Smooth muscle cell (in vitro differentiated cells): ENCODE data around the gene VPS13C. TPM values are rescaled to one million over a fixed set of nuclear protein-coding genes. Genes with fewer than 3 reads are reported as not detected.

Experiments
- DNase-seq: peaks from one replicate; lab custom pipeline; 2025; ENCODE audit not compliant: unreplicated experiment; lab: John Stamatoyannopoulos, UW
- H2AFZ ChIP-seq: fragments of 200-600 bp; sonication (generic); 2 replicates; pipeline ENCODE4 v1.6.0; 2016; ENCODE audit warnings: antibody characterized with exemption, low read depth, mild to moderate bottlenecking
- H3F3A ChIP-seq: fragments of 200-600 bp; sonication (generic); 2 replicates; pipeline ENCODE4 v1.6.0; 2017; ENCODE audit warnings: antibody characterized with exemption, low read depth
- H3K27ac ChIP-seq: fragments of 200-600 bp; sonication (generic); 2 replicates; pipeline ENCODE4 v1.5.1; 2016; ENCODE audit warnings: low read depth, mild to moderate bottlenecking
- H3K27me3 ChIP-seq: fragments of 200-600 bp; sonication (generic); 2 replicates; pipeline ENCODE4 v1.6.1; 2016; ENCODE audit warnings: low read depth, mild to moderate bottlenecking
- H3K36me3 ChIP-seq: fragments of 200-600 bp; sonication (generic); 2 replicates; pipeline ENCODE4 v1.5.1; 2016; ENCODE audit warnings: low read depth
- H3K4me1 ChIP-seq: fragments of 200-600 bp; sonication (generic); 2 replicates; pipeline ENCODE4 v1.5.1; 2016; ENCODE audit warnings: low read depth
- H3K4me2 ChIP-seq: fragments of 200-600 bp; sonication (generic); 2 replicates; pipeline ENCODE4 v1.6.0; 2016; ENCODE audit warnings: mild to moderate bottlenecking
- H3K4me3 ChIP-seq: fragments of 200-600 bp; sonication (generic); 2 replicates; pipeline ENCODE4 v1.5.1; 2016; ENCODE audit warnings: mild to moderate bottlenecking
- H3K79me2 ChIP-seq: fragments of 200-600 bp; sonication (generic); 2 replicates; pipeline ENCODE4 v1.6.0; 2016; ENCODE audit warnings: low read depth, mild to moderate bottlenecking
- H3K9ac ChIP-seq: fragments of 200-600 bp; sonication (generic); 2 replicates; pipeline ENCODE4 v1.6.0; 2016; ENCODE audit warnings: low read depth
- H3K9me3 ChIP-seq: fragments of 200-600 bp; sonication (generic); replicated peaks from 2 replicates; pipeline ENCODE4 v1.5.1; 2016; ENCODE audit warnings: low read depth
- H4K20me1 ChIP-seq: fragments of 200-600 bp; sonication (generic); 2 replicates; pipeline ENCODE4 v1.6.0; 2016; ENCODE audit warnings: low read depth
- CTCF ChIP-seq: fragments of 200-600 bp; sonication (generic); IDR thresholded peaks from 2 replicates; pipeline ENCODE4 v1.5.1; 2017; ENCODE audit warnings: borderline replicate concordance, mild to moderate bottlenecking, antibody characterized with exemption; ENCODE audit not compliant: insufficient read depth, poor library complexity, severe bottlenecking
- WGBS: methylation state at CpG from one replicate; pipeline ENCODE4 v1.1.7; 2016; ENCODE audit warnings: low lambda C conversion rate; 5-methylcytosine and 5-hydroxymethylcytosine counted together
- polyA plus RNA-seq: library from polyadenylated mRNA; unstranded; fragments of >200 nt; fragmentation: Nextera tagmentation; extraction: Ambion mirVana; gene quantifications from 2 replicates; pipeline ENCODE4 v1.2.1, GENCODE V29; 2016
- total RNA-seq: library from RNA; depleted of rRNA; stranded (reverse); fragments of >200 nt; gene quantifications from 2 replicates; pipeline ENCODE4 v1.2.3, GENCODE V29; 2014

The VPS13C gene
- total and polyA plus RNA-seq, 2 experiments from 2014 or later: 2.8 to 33.8 TPM

GRCh38 chr15:61923173-61923572, 137.1 kb downstream of the VPS13C start:
- peaks cover 11% of the 10 kb centered on the region for H3K36me3 ChIP-seq

GRCh38 chr15:61921093-61921492, 139.2 kb downstream of the VPS13C start:
- Histone ChIP-seq H3K79me2 (no peaks in the 10 kb centered on the region), H3K9me3 (no peaks in the 10 kb centered on the region), H3K4me3 (no peak overlapping the region), H3K36me3 (peaks cover 7% of the 10 kb centered on the region), H3K9ac (no peak overlapping the region), H3K4me2 (no peak overlapping the region), H3K27ac (no peak overlapping the region), H3K27me3 (no peaks in the 10 kb centered on the region), H2AFZ (no peak overlapping the region), H3F3A (no peaks in the 10 kb centered on the region), H3K4me1 (no peaks in the 10 kb centered on the region), H4K20me1 (no peaks in the 10 kb centered on the region)
- TF ChIP-seq CTCF: no peak
- DNase-seq: no peak
- WGBS: 91% methylated on average over 1 of the region's 1 CpG

More at GRCh38 chr15:61923173-61923572, 137.1 kb downstream of the VPS13C start:
- Histone ChIP-seq H3F3A (no peaks in the 10 kb centered on the region), H2AFZ (no peak overlapping the region), H3K4me1 (no peaks in the 10 kb centered on the region), H4K20me1 (no peaks in the 10 kb centered on the region), H3K27me3 (no peaks in the 10 kb centered on the region), H3K4me2 (no peak overlapping the region), H3K4me3 (no peak overlapping the region), H3K9me3 (no peaks in the 10 kb centered on the region), H3K9ac (no peak overlapping the region), H3K79me2 (no peaks in the 10 kb centered on the region), H3K27ac (no peak overlapping the region)
- no peak for DNase-seq
- 96% methylated on average over 3 of the region's 3 CpGs for WGBS
- no peak for TF ChIP-seq CTCF

GRCh38 chr15:61917457-61917856, 142.8 kb downstream of the VPS13C start:
- Histone ChIP-seq H3K4me1 (no peaks in the 10 kb centered on the region), H3K36me3 (peaks cover 7% of the 10 kb centered on the region), H4K20me1 (no peaks in the 10 kb centered on the region), H3K79me2 (no peaks in the 10 kb centered on the region), H3K27me3 (no peaks in the 10 kb centered on the region), H3K4me3 (no peak overlapping the region), H2AFZ (no peak overlapping the region), H3F3A (no peaks in the 10 kb centered on the region), H3K4me2 (no peak overlapping the region), H3K9me3 (no peaks in the 10 kb centered on the region), H3K27ac (no peak overlapping the region), H3K9ac (no peak overlapping the region)
- WGBS: 97% methylated on average over 1 of the region's 1 CpG
- no peak for DNase-seq
- TF ChIP-seq CTCF: no peak

GRCh38 chr15:61916104-61916503, 144.1 kb downstream of the VPS13C start:
- H3K27ac ChIP-seq: no peak overlapping the region
- no peak overlapping the region for H3K4me2 ChIP-seq
- H3F3A ChIP-seq: no peaks in the 10 kb centered on the region
- H3K27me3 ChIP-seq: no peaks in the 10 kb centered on the region
- peaks cover 7% of the 10 kb centered on the region for H3K36me3 ChIP-seq
- H4K20me1 ChIP-seq: no peaks in the 10 kb centered on the region
- no peak for TF ChIP-seq CTCF
- DNase-seq: no peak
- H3K9ac ChIP-seq: no peak overlapping the region
- no peaks in the 10 kb centered on the region for H3K4me1 ChIP-seq
- WGBS: 95% methylated on average over 2 of the region's 2 CpGs
- H2AFZ ChIP-seq: no peak overlapping the region
- H3K9me3 ChIP-seq: no peaks in the 10 kb centered on the region
- no peaks in the 10 kb centered on the region for H3K79me2 ChIP-seq
- H3K4me3 ChIP-seq: no peak overlapping the region
